T-helper 9 cell (primary cell): Measurements from ENCODE around the gene NR4A3.

ENCODE experiments used
- DNase-seq: peaks from one replicate; pipeline ENCODE4 v3.0.0-alpha.2; 2020

The NR4A3 gene

GRCh38 chr9:99816392-99816791, 5.3 kb upstream of the NR4A3 start:
- no peak for DNase-seq

GRCh38 chr9:99818500-99818899, 3.2 kb upstream of the NR4A3 start:
- DNase-seq = no peak

GRCh38 chr9:99819123-99819855, 2.4 kb upstream of the NR4A3 start:
- DNase-seq = peak; percentile 93

GRCh38 chr9:99819856-99820684, 1.6 kb upstream of the NR4A3 start:
- peak; percentile 89 for DNase-seq

GRCh38 chr9:99820685-99821395, 845 bp upstream of the NR4A3 start:
- DNase-seq = peak; percentile 36

- peak; percentile 48 for DNase-seq
Observed at GRCh38 chr9:99822109-99822805, 572 bp downstream of the NR4A3 start.

GRCh38 chr9:99822806-99823591, 1.3 kb downstream of the NR4A3 start:
- DNase-seq = no peak

- DNase-seq = peak; percentile 49
Observed at GRCh38 chr9:99823681-99824377, 2.1 kb downstream of the NR4A3 start.

- peak; percentile 59 for DNase-seq
Observed at GRCh38 chr9:99824378-99825171, 2.9 kb downstream of the NR4A3 start.

- no peak for DNase-seq
Observed at GRCh38 chr9:99825172-99826046, 3.7 kb downstream of the NR4A3 start.

- no peak for DNase-seq
Observed at GRCh38 chr9:99826579-99826978, 4.9 kb downstream of the NR4A3 start.

- no peak for DNase-seq
Observed at GRCh38 chr9:99827244-99827643, 5.6 kb downstream of the NR4A3 start.

- no peak for DNase-seq
Observed at GRCh38 chr9:99828054-99828416, 6.3 kb downstream of the NR4A3 start.

GRCh38 chr9:99828417-99829176, 6.9 kb downstream of the NR4A3 start:
- DNase-seq = no peak

- DNase-seq = no peak
Observed at GRCh38 chr9:99831857-99832557, 10.3 kb downstream of the NR4A3 start.

GRCh38 chr9:99832558-99832864, 10.8 kb downstream of the NR4A3 start:
- DNase-seq = no peak

GRCh38 chr9:99833735-99834134, 12.1 kb downstream of the NR4A3 start:
- no peak for DNase-seq

GRCh38 chr9:99834474-99834873, 12.8 kb downstream of the NR4A3 start:
- no peak for DNase-seq
